Hepatocyte (in vitro differentiated cells): ENCODE results near the gene VPS4A. TPM values are rescaled to one million over a fixed set of nuclear protein-coding genes. Genes with fewer than 3 reads are reported as not detected.

ENCODE experiments used
- polyA plus RNA-seq: library from polyadenylated mRNA; unstranded; fragments of >200 nt; fragmentation: Nextera tagmentation; extraction: Ambion mirVana; gene quantifications from 2 replicates; pipeline ENCODE4 v1.2.1, GENCODE V29; 2016
- total RNA-seq: library from RNA; depleted of rRNA; stranded (reverse); fragments of >200 nt; gene quantifications from 2 replicates; pipeline ENCODE4 v1.2.3, GENCODE V29; 2014

Gene VPS4A
- total and polyA plus RNA-seq, 2 experiments from 2014 or later, result 19.9 to 36.9 TPM

Other genes starting within 250 kb of the VPS4A start
- 0.53 and 0.60 TPM in 2 replicates for gene HAS3, start 205.7 kb upstream of the VPS4A start, total RNA-seq
- 0.19 TPM in 1 of 2 replicates, not detected in the other for gene HAS3, start 205.7 kb upstream of the VPS4A start, polyA plus RNA-seq
- 80.0 and 121 TPM in 2 replicates for gene CHTF8, start 178.8 kb upstream of the VPS4A start, total RNA-seq
- gene CHTF8, start 178.8 kb upstream of the VPS4A start, polyA plus RNA-seq, result 67.8 and 83.6 TPM in 2 replicates
- 12.7 and 21.6 TPM in 2 replicates for gene UTP4, start 178.7 kb upstream of the VPS4A start, total RNA-seq
- 41.4 and 43.0 TPM in 2 replicates for gene UTP4, start 178.7 kb upstream of the VPS4A start, polyA plus RNA-seq
- gene SNTB2, start 124.2 kb upstream of the VPS4A start, total RNA-seq, result 19.5 and 21.5 TPM in 2 replicates
- gene SNTB2, start 124.2 kb upstream of the VPS4A start, polyA plus RNA-seq, result 36.7 and 46.3 TPM in 2 replicates
- 14.3 and 23.8 TPM in 2 replicates for gene PDF, start 19.2 kb downstream of the VPS4A start, total RNA-seq
- gene PDF, start 19.2 kb downstream of the VPS4A start, polyA plus RNA-seq, result 21.6 and 25.4 TPM in 2 replicates
- gene COG8, start 28.2 kb downstream of the VPS4A start, total RNA-seq, result 41.5 and 47.2 TPM in 2 replicates
- gene COG8, start 28.2 kb downstream of the VPS4A start, polyA plus RNA-seq, result 30.2 and 34.6 TPM in 2 replicates
- gene NIP7, start 28.4 kb downstream of the VPS4A start, total RNA-seq, result 19.5 and 20.9 TPM in 2 replicates
- gene NIP7, start 28.4 kb downstream of the VPS4A start, polyA plus RNA-seq, result 20.9 and 23.5 TPM in 2 replicates
- 1.9 and 4.6 TPM in 2 replicates for gene TMED6, start 40.4 kb downstream of the VPS4A start, total RNA-seq
- gene TMED6, start 40.4 kb downstream of the VPS4A start, polyA plus RNA-seq, result 3.1 and 4.3 TPM in 2 replicates
- gene TERF2, start 74.7 kb downstream of the VPS4A start, total RNA-seq, result 12.4 and 15.1 TPM in 2 replicates
- gene TERF2, start 74.7 kb downstream of the VPS4A start, polyA plus RNA-seq, result 18.6 and 20.0 TPM in 2 replicates
- 60.5 and 70.8 TPM in 2 replicates for gene CYB5B, start 113.3 kb downstream of the VPS4A start, total RNA-seq
- 116 and 136 TPM in 2 replicates for gene CYB5B, start 113.3 kb downstream of the VPS4A start, polyA plus RNA-seq